PC-3 (cell line): ENCODE data around the gene TRAF3IP3. TPM values are rescaled to one million over a fixed set of nuclear protein-coding genes. Genes with fewer than 3 reads are reported as not detected.
A peak's percentile ranks its signal among the peaks of the same experiment; 100 is the strongest.

Source experiments
- ATAC-seq: fragments of 200-7000 bp; cut with Tn5 transposase; 2 replicates; pipeline ENCODE4 v1.9.1; 2020; ENCODE audit warnings: mild to moderate bottlenecking, moderate library complexity
- BruUV-seq: library from RNA; stranded (reverse); fragments of 400-500 nt; replicated peaks from 2 replicates; lab custom pipeline; 2021; lab: Mats Ljungman, UMichigan
- CTCF ChIA-PET: fragments of 300-600 bp; sonication (Branson Sonifier 250); formaldehyde crosslinking; loops from one replicate; lab custom pipeline; 2022; ENCODE audit warnings: antibody characterized with exemption; lab: Charles Lee
- POLR2A ChIA-PET: fragments of 300-600 bp; sonication (Branson Sonifier 250); formaldehyde crosslinking; loops from one replicate; lab custom pipeline; 2022; ENCODE audit warnings: antibody characterized with exemption; ENCODE audit not compliant: unreplicated experiment; lab: Charles Lee
- DNase-seq: peaks from one replicate; pipeline ENCODE4 v3.0.0-alpha.2; 2015
- H2AFZ ChIP-seq: fragments of 300-600 bp; sonication (generic); 2 replicates; pipeline ENCODE4 v1.6.0; 2016; ENCODE audit warnings: antibody characterized with exemption, low read length
- H3F3A ChIP-seq: fragments of 300-600 bp; sonication (generic); one replicate; pipeline ENCODE4 v1.6.0; 2017; ENCODE audit warnings: antibody characterized with exemption, low read length, control low read depth, mild to moderate bottlenecking; ENCODE audit not compliant: unreplicated experiment
- H3K27ac ChIP-seq: fragments of 300-600 bp; sonication (generic); 2 replicates; pipeline ENCODE4 v1.5.1; 2016; ENCODE audit warnings: mild to moderate bottlenecking, low read length
- H3K27me3 ChIP-seq: fragments of 300-600 bp; sonication (generic); 2 replicates; pipeline ENCODE4 v1.6.1; 2016; ENCODE audit warnings: low read length, mixed read lengths
- H3K36me3 ChIP-seq: fragments of 300-600 bp; sonication (generic); 2 replicates; pipeline ENCODE4 v1.6.1; 2016; ENCODE audit warnings: low read depth, mixed run types, low read length, mixed read lengths
- H3K4me1 ChIP-seq: fragments of 300-600 bp; sonication (generic); 2 replicates; pipeline ENCODE4 v1.5.1; 2016; ENCODE audit warnings: low read length; ENCODE audit not compliant: insufficient read depth
- H3K4me2 ChIP-seq: fragments of 300-600 bp; sonication (generic); 2 replicates; pipeline ENCODE4 v1.6.0; 2016; ENCODE audit warnings: low read length
- H3K4me3 ChIP-seq: fragments of 300-600 bp; sonication (generic); 2 replicates; pipeline ENCODE4 v1.5.1; 2016; ENCODE audit warnings: mild to moderate bottlenecking, low read length, mixed read lengths
- H3K79me2 ChIP-seq: fragments of 300-600 bp; sonication (generic); 2 replicates; pipeline ENCODE4 v1.6.1; 2017; ENCODE audit warnings: low read length, mixed read lengths
- H3K9ac ChIP-seq: fragments of 300-600 bp; sonication (generic); 2 replicates; pipeline ENCODE4 v1.6.0; 2016; ENCODE audit warnings: mild to moderate bottlenecking, low read length
- H3K9me2 ChIP-seq: fragments of 300-600 bp; sonication (generic); replicated peaks from 2 replicates; pipeline ENCODE4 v1.6.1; 2016; ENCODE audit warnings: mixed run types, low read length, mixed read lengths
- H3K9me3 ChIP-seq: fragments of 300-600 bp; sonication (generic); 2 replicates; pipeline ENCODE4 v1.6.1; 2016; ENCODE audit warnings: low read length, mixed read lengths
- H4K20me1 ChIP-seq: fragments of 300-600 bp; sonication (generic); 2 replicates; pipeline ENCODE4 v1.6.1; 2016; ENCODE audit warnings: low read length, mixed read lengths
- CTCF ChIP-seq: fragments of 300-600 bp; sonication (generic); conservative IDR thresholded peaks from 2 replicates; pipeline ENCODE4 v1.5.1; 2017; ENCODE audit warnings: antibody characterized with exemption, low read depth, mild to moderate bottlenecking, low read length
- EZH2 ChIP-seq: fragments of 300-600 bp; sonication (generic); IDR thresholded peaks from one replicate; pipeline ENCODE4 v1.6.1; 2017; ENCODE audit warnings: antibody characterized with exemption, mild to moderate bottlenecking, low read length; ENCODE audit not compliant: unreplicated experiment
- EZH2phosphoT487 ChIP-seq: fragments of 300-600 bp; sonication (generic); IDR thresholded peaks from 2 replicates; pipeline ENCODE4 v1.6.1; 2018; ENCODE audit warnings: mild to moderate bottlenecking, antibody characterized with exemption, low read length, borderline replicate concordance
- intact Hi-C: fragments of 100-400 bp; cut with micrococcal nuclease; formaldehyde crosslinking; loops from 2 replicates; pipeline ENCODE4 v1.9.0; 2023
- total RNA-seq: library from RNA; depleted of rRNA; stranded (reverse); fragments of >200 nt; gene quantifications from 2 replicates; pipeline ENCODE4 v1.2.3, GENCODE V29; 2014

The TRAF3IP3 gene
- total RNA-seq, 1 experiment from 2014 or later = not detected

- H3K4me3 ChIP-seq = no peak overlapping the region
- H4K20me1 ChIP-seq = no peaks in the 10 kb centered on the region
- peaks cover 12% of the 10 kb centered on the region for H3K4me1 ChIP-seq
- H3K27ac ChIP-seq = peak overlapping the region; percentile 4; the same call in 1 of the 2 replicates
- no peak overlapping the region for H3K9ac ChIP-seq
- intact Hi-C loops = no loop called here
- H3K4me2 ChIP-seq = peak overlapping the region; percentile 30; the same call in 1 of the 2 replicates
- H3K9me3 ChIP-seq = no peaks in the 10 kb centered on the region
- no peak for TF ChIP-seq EZH2phosphoT487
- TF ChIP-seq EZH2 = no peak
- no peak for TF ChIP-seq CTCF
- H3K79me2 ChIP-seq = no peaks in the 10 kb centered on the region
- H3F3A ChIP-seq = no peaks in the 10 kb centered on the region
- BruUV-seq = no TSS peak
- H3K9me2 ChIP-seq = no peaks in the 10 kb centered on the region
- DNase-seq (no peak), ATAC-seq (no peak)
- H3K36me3 ChIP-seq = no peaks in the 10 kb centered on the region
- H2AFZ ChIP-seq = no peak overlapping the region
- POLR2A ChIA-PET = interaction anchor here (0.6 kb wide), 1 partner anchor 481 kb away, joined by 4 read pairs; no protein-coding TSS in a partner anchor
- no peaks in the 10 kb centered on the region for H3K27me3 ChIP-seq
- CTCF ChIA-PET = no interaction called here
Measured at GRCh38 chr1:209769971-209770370, 14.1 kb downstream of the TRAF3IP3 start.

DNA sequence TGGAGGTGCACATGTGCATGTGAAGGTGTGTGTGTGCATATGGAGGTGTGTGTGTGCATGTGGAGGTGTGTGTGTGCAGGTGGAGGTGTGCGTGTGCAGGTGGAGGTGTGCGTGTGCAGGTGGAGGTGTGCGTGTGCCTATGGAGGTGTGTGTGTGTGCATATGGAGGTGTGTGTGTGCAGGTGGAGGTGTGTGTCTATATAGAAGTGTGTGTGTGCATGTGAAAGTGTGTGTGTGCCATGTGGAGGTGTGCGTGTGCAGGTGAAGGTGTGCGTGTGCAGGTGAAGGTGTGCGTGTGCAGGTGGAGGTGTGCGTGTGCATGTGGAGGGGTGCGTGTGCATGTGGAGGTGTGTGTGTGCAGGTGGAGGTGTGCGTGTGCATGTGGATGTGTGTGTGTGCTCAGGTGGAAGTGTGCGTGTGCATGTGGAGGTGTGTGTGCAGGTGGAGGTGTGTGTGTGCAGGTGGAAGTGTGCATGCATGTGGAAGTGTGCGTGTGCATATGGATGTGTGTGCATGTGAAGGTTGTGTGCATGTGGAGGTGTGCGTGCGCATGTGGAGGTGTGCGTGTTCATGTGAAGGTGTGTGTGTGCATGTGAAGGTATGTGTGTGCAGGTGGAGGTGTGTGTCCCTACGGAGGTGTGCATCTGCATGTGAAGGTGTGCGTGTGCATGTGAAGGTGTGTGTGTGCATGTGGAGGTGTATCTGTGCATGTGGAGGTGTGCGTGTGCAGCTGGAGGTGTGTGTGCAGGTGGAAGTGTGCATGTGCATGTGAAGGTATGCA lies 15.0 kb downstream of the TRAF3IP3 start:
- Histone ChIP-seq H3K27ac (no peak overlapping the region), H3K4me2 (no peak overlapping the region), H3K4me1 (peaks cover 12% of the 10 kb centered on the region), H3K4me3 (no peak overlapping the region), H2AFZ (no peak overlapping the region), H3K9me3 (no peaks in the 10 kb centered on the region), H3K9ac (no peak overlapping the region), H3K27me3 (no peaks in the 10 kb centered on the region), H4K20me1 (no peaks in the 10 kb centered on the region), H3K36me3 (no peaks in the 10 kb centered on the region), H3F3A (no peaks in the 10 kb centered on the region), H3K9me2 (no peaks in the 10 kb centered on the region), H3K79me2 (no peaks in the 10 kb centered on the region)
- intact Hi-C loops = no loop called here
- no peak for ATAC-seq
- POLR2A ChIA-PET = no interaction called here
- BruUV-seq = no TSS peak
- no peak for TF ChIP-seq CTCF
- TF ChIP-seq EZH2phosphoT487 = no peak
- TF ChIP-seq EZH2 = no peak
- CTCF ChIA-PET = no interaction called here
- DNase-seq = no peak

GRCh38 chr1:209772126-209772525 lies 16.3 kb downstream of the TRAF3IP3 start:
- no peaks in the 10 kb centered on the region for H3K36me3 ChIP-seq
- BruUV-seq = no TSS peak
- H3K4me3 ChIP-seq = no peak overlapping the region
- no peak overlapping the region for H3K9ac ChIP-seq
- TF ChIP-seq EZH2 (no peak), CTCF (no peak), EZH2phosphoT487 (no peak)
- ChIA-PET CTCF (no interaction called here), POLR2A (no interaction called here)
- H3F3A ChIP-seq = no peaks in the 10 kb centered on the region
- no peak overlapping the region for H2AFZ ChIP-seq
- no peaks in the 10 kb centered on the region for H3K27me3 ChIP-seq
- H3K79me2 ChIP-seq = no peaks in the 10 kb centered on the region
- no peak overlapping the region for H3K27ac ChIP-seq
- no peaks in the 10 kb centered on the region for H3K9me3 ChIP-seq
- intact Hi-C loops = no loop called here
- no peaks in the 10 kb centered on the region for H4K20me1 ChIP-seq
- H3K4me2 ChIP-seq = no peak overlapping the region
- no peak for DNase-seq
- H3K9me2 ChIP-seq = no peaks in the 10 kb centered on the region
- peaks cover 12% of the 10 kb centered on the region for H3K4me1 ChIP-seq
- ATAC-seq = no peak
